Measurements from ENCODE around the gene RTN4R.

The RTN4R gene

GRCh38 chr22:20226760-20227350 is 41.3 kb downstream of the RTN4R start:
- no peak for DNase-seq

GRCh38 chr22:20226077-20226716 is 41.9 kb downstream of the RTN4R start:
- DNase-seq = no peak

- no peak for DNase-seq
Observed at GRCh38 chr22:20225693-20225966, 42.5 kb downstream of the RTN4R start.

GRCh38 chr22:20224917-20225692 is 43.0 kb downstream of the RTN4R start:
- no peak for DNase-seq

- DNase-seq = no peak
Observed at GRCh38 chr22:20224256-20224626, 43.9 kb downstream of the RTN4R start.

- DNase-seq = no peak
Observed at GRCh38 chr22:20223421-20224255, 44.5 kb downstream of the RTN4R start.

GRCh38 chr22:20222764-20223420 is 45.2 kb downstream of the RTN4R start:
- DNase-seq = no peak

GRCh38 chr22:20221421-20222340 is 46.4 kb downstream of the RTN4R start:
- no peak for DNase-seq

- no peak for DNase-seq
Observed at GRCh38 chr22:20220629-20221026, 47.5 kb downstream of the RTN4R start.

- DNase-seq = no peak
Observed at GRCh38 chr22:20219667-20220628, 48.2 kb downstream of the RTN4R start.

GRCh38 chr22:20218987-20219386 is 49.1 kb downstream of the RTN4R start:
- DNase-seq = no peak

- DNase-seq = no peak
Observed at GRCh38 chr22:20218326-20218872, 49.7 kb downstream of the RTN4R start.

- no peak for DNase-seq
Observed at GRCh38 chr22:20217563-20217962, 50.6 kb downstream of the RTN4R start.

GRCh38 chr22:20216863-20217499 is 51.1 kb downstream of the RTN4R start:
- no peak for DNase-seq

- DNase-seq = no peak
Observed at GRCh38 chr22:20215742-20216141, 52.4 kb downstream of the RTN4R start.

GRCh38 chr22:20214853-20215252 is 53.3 kb downstream of the RTN4R start:
- no peak for DNase-seq

- no peak for DNase-seq
Observed at GRCh38 chr22:20213833-20214708, 54.0 kb downstream of the RTN4R start.

GRCh38 chr22:20212754-20213699 is 55.1 kb downstream of the RTN4R start:
- no peak for DNase-seq
